Panc1 (cell line): ENCODE results near the gene RBM24.

Source experiments
- CTCF ChIP-seq: fragments of 450-650 bp; IDR thresholded peaks from 2 replicates; pipeline ENCODE4 v1.5.1; 2017; ENCODE audit warnings: mild to moderate bottlenecking
- POLR2AphosphoS5 ChIP-seq: IDR thresholded peaks from 2 replicates; pipeline ENCODE4 v1.6.1; 2012; ENCODE audit warnings: mild to moderate bottlenecking, low read depth, low read length, moderate library complexity
- TCF7L2 ChIP-seq: IDR thresholded peaks from 2 replicates; pipeline ENCODE4 v1.6.1; 2011; ENCODE audit warnings: mild to moderate bottlenecking, low read depth, low read length, inconsistent platforms

DNA sequence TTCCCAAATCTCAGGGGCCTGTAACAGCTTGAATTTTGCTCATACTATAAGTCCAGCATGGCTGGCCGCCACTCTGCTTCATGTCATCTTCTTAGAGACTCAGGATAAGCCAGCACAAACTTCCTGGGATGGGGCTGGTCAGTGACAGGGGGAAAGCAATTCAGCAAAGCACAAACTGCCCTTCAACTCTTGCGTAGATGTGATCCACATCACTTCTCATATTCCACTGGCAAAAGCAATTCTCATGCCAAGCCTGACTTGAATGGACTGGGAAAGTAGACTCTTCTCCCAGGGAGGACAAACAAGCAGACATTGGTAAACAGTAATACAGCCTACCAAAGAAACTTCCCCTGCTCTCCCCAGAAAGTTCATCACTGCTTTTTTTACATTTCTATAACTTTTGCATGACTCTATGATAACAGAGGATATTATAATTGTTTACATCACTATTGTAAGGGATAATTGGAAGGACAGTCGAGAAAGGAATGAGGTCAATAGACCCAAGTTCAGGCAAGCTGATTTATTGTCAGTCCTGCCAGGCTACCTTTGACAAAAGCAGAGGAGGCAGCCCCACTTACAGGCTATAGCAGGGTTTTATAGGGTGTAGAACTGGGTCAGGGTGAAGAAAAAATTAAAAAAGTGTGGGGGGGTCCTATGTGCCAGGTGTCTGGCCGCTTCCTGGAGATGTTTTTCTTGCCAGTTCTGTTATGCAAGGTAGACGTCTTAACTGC lies 37.4 kb downstream of the RBM24 start:
- TF ChIP-seq CTCF = no peak
- TF ChIP-seq POLR2AphosphoS5 = no peak
- no peak for TF ChIP-seq TCF7L2
